Measurements from ENCODE around the gene ZNF496.

GRCh38 chr1:247297263-247298123, 34.2 kb downstream of the ZNF496 start:
- TF ChIP-seq CTCF (IDR thresholded peaks at IDR 0.05; ENCODE audit: low read length) (no peak), EZH2 (IDR thresholded peaks at IDR 0.05; ENCODE audit: borderline replicate concordance, low read length) (no peak)
